GM12878 (cell line): ENCODE measurements around the gene CDC42BPB. TPM values are rescaled to one million over a fixed set of nuclear protein-coding genes. Genes with fewer than 3 reads are reported as not detected.

Experiments used
- ATF2 ChIP-seq: IDR thresholded peaks from 2 replicates; pipeline ENCODE4 v1.6.1; 2012; ENCODE audit warnings: low read length, inconsistent platforms
- ATF7 ChIP-seq: fragments of 450-650 bp; IDR thresholded peaks from 2 replicates; pipeline ENCODE4 v1.6.1; 2016; ENCODE audit warnings: low read depth, mild to moderate bottlenecking
- BRCA1 ChIP-seq: IDR thresholded peaks from 2 replicates; pipeline ENCODE4 v1.6.1; 2011; ENCODE audit warnings: low read depth, low read length, improper control_type of control experiment
- CBX5 ChIP-seq: sonication (generic); IDR thresholded peaks from 2 replicates; pipeline ENCODE4 v1.6.1; 2016; ENCODE audit warnings: low read depth, moderate library complexity, mild to moderate bottlenecking, inconsistent platforms
- EED ChIP-seq: sonication (generic); IDR thresholded peaks from 2 replicates; pipeline ENCODE4 v1.6.1; 2016; ENCODE audit warnings: antibody characterized with exemption, low read depth
- ESRRA ChIP-seq: IDR thresholded peaks from 2 replicates; pipeline ENCODE4 v1.6.1; 2012; ENCODE audit warnings: mild to moderate bottlenecking, low read length, improper control_type of control experiment
- ETV6 ChIP-seq, 2 experiments: fragments of 450-650 bp in 1 of 2; IDR thresholded peaks in 1 of 2; conservative IDR thresholded peaks in 1 of 2; 2 replicates each; pipeline ENCODE4 v1.6.1; 2014; ENCODE audit warnings: antibody characterized with exemption in 1 of 2, borderline replicate concordance in 1 of 2, low read depth in 1 of 2, mild to moderate bottlenecking in 1 of 2, moderate library complexity in 1 of 2
- FOXK2 ChIP-seq: fragments of 450-650 bp; IDR thresholded peaks from 2 replicates; pipeline ENCODE4 v1.6.1; 2017; ENCODE audit warnings: mild to moderate bottlenecking, moderate library complexity
- IRF3 ChIP-seq: fragments of 450-650 bp; IDR thresholded peaks from 2 replicates; pipeline ENCODE4 v1.6.1; 2014; ENCODE audit warnings: mild to moderate bottlenecking
- KLF5 ChIP-seq: fragments of 450-650 bp; IDR thresholded peaks from 2 replicates; pipeline ENCODE4 v1.6.1; 2014; ENCODE audit warnings: mild to moderate bottlenecking; ENCODE audit not compliant: partially characterized antibody
- MLLT1 ChIP-seq: fragments of 450-650 bp; IDR thresholded peaks from 2 replicates; pipeline ENCODE4 v1.6.1; 2016; ENCODE audit warnings: mild to moderate bottlenecking
- MTA3 ChIP-seq: IDR thresholded peaks from 2 replicates; pipeline ENCODE4 v1.6.1; 2012; ENCODE audit warnings: low read length, inconsistent platforms, borderline replicate concordance
- SREBF2 ChIP-seq: IDR thresholded peaks from 2 replicates; pipeline ENCODE4 v1.6.1; 2012; ENCODE audit warnings: mild to moderate bottlenecking, low read length
- TARDBP ChIP-seq: IDR thresholded peaks from 2 replicates; pipeline ENCODE4 v1.6.1; 2016; ENCODE audit warnings: borderline replicate concordance
- WRNIP1 ChIP-seq: IDR thresholded peaks from 2 replicates; pipeline ENCODE4 v1.6.1; 2011; ENCODE audit warnings: low read depth, low read length, improper control_type of control experiment, borderline replicate concordance
- YY1 ChIP-seq: IDR thresholded peaks from 2 replicates; pipeline ENCODE4 v1.6.1; 2011; ENCODE audit warnings: low read depth, mild to moderate bottlenecking, low read length
- ZBTB11 ChIP-seq: fragments of 450-650 bp; formaldehyde crosslinking; IDR thresholded peaks from 2 replicates; pipeline ENCODE4 v1.5.0; 2022; ENCODE audit warnings: mild to moderate bottlenecking, missing genetic modification characterization
- ZNF687 ChIP-seq: fragments of 450-650 bp; IDR thresholded peaks from 2 replicates; pipeline ENCODE4 v1.6.1; 2017; ENCODE audit warnings: mild to moderate bottlenecking, moderate library complexity
- polyA plus RNA-seq, 11 experiments: library from polyadenylated mRNA; depleted of rRNA in 4 of 11; unstranded in 6 of 11; stranded (reverse) in 5 of 11; fragments of >200 nt; fragmentation: Nextera tagmentation in 4 of 11; fragmentation: Illumina TruSeq in 1 of 11; extraction: Ambion mirVana in 4 of 11; extraction: Trizol in 1 of 11; gene quantifications; 1 replicate in 1 of 11; 2 replicates in 10 of 11; pipeline versions ENCODE4 v1.2.1 to v1.2.3, GENCODE V29; 2011 to 2016; ENCODE audit warnings: inconsistent platforms in 2 of 11, missing spikeins in 2 of 11, low read depth in 1 of 11
- total RNA-seq, 4 experiments: library from RNA; depleted of rRNA in 3 of 4; stranded (reverse); fragments of >200 nt in 3 of 4; fragmentation: Illumina TruSeq in 1 of 4; extraction: Trizol in 1 of 4; gene quantifications; 2 replicates each; pipeline versions ENCODE4 v1.2.1 to v1.2.3, GENCODE V29; 2013 to 2021

The CDC42BPB gene
- total and polyA plus RNA-seq, 10 of the 15 experiments (the other 5 are each of a cell fraction or from before 2014, with no cell fraction given): 0.42 to 22.1 (median 13.3) TPM

- TF ChIP-seq ZBTB11 (CRISPR knock-in tag) (no peak), KLF5 (peak; percentile 57), EED (0 out of 2 replicates have a peak, but pooled peaks have one; percentile 14), ATF2 (no peak), SREBF2 (no peak), MLLT1 (peak; percentile 46; the same call in 1 of the 2 replicates), BRCA1 (no peak), YY1 (no peak), ZNF687 (peak; percentile 47), MTA3 (no peak; the same call in 1 of the 2 replicates), ETV6 (conservative IDR thresholded peaks at IDR 0.05 in 1 of 2, IDR thresholded peaks at IDR 0.05 in 1 of 2; ENCODE audit: borderline replicate concordance in 1 of 2, low read depth in 1 of 2) (no peak), ESRRA (no peak), FOXK2 (no peak), IRF3 (no peak), TARDBP (no peak), WRNIP1 (no peak), CBX5 (no peak), ATF7 (no peak)
Measured at GRCh38 chr14:102900631-102901571, 156.4 kb downstream of the CDC42BPB start (continued).
